ENCODE results near the gene VPS51. TPM values are rescaled to one million over a fixed set of nuclear protein-coding genes. Genes with fewer than 3 reads are reported as not detected.
"Not testable (repeated sequence)": the region's sequence is repeated elsewhere in the genome, so short reads cannot be mapped to it uniquely, and the experiment has no call there.

VPS51 gene
- total RNA-seq, 1 experiment from 2014 or later: 113 TPM

- Histone ChIP-seq H4K20me1 (ENCODE audit: insufficient read depth) (peaks cover 10% of the 10 kb centered on the region; the same call in 1 of the 2 replicates), H3K9me2 (ENCODE audit: insufficient read depth) (no peaks in the 10 kb centered on the region), H3K27me3 (ENCODE audit: insufficient read depth, low read depth) (no peaks in the 10 kb centered on the region), H3F3A (ENCODE audit: insufficient read depth, low read depth) (peaks cover 77% of the 10 kb centered on the region), H3K27ac (no peak overlapping the region), H3K4me1 (replicated peaks; ENCODE audit: insufficient read depth) (peaks cover 37% of the 10 kb centered on the region), H3K4me3 (no peak overlapping the region), H3K9me3 (ENCODE audit: insufficient read depth, low read depth) (no peaks in the 10 kb centered on the region), H2AFZ (no peak overlapping the region), H3K36me3 (ENCODE audit: low read depth) (peaks cover 17% of the 10 kb centered on the region), H3K79me2 (ENCODE audit: low read depth) (peaks cover 66% of the 10 kb centered on the region), H3K4me2 (no peak overlapping the region)
- intact Hi-C loops (cut with micrococcal nuclease; ENCODE audit: unreplicated experiment): loop anchor here (5.0 kb wide), 1 partner anchor 341 kb away; the partner anchor contains the start of gene SF1
- CTCF ChIA-PET: interaction anchor here (0.6 kb wide), 2 partner anchors 144 to 662 kb away, joined by 4 to 13 read pairs; no protein-coding TSS in a partner anchor
- no peak for DNase-seq
- POLR2A ChIA-PET (ENCODE audit: unreplicated experiment): interaction anchor here (0.5 to 0.6 kb wide), 2 partner anchors 82 to 200 kb away, joined by 3 to 4 read pairs; no protein-coding TSS in a partner anchor
- TF ChIP-seq, protein P1, sequence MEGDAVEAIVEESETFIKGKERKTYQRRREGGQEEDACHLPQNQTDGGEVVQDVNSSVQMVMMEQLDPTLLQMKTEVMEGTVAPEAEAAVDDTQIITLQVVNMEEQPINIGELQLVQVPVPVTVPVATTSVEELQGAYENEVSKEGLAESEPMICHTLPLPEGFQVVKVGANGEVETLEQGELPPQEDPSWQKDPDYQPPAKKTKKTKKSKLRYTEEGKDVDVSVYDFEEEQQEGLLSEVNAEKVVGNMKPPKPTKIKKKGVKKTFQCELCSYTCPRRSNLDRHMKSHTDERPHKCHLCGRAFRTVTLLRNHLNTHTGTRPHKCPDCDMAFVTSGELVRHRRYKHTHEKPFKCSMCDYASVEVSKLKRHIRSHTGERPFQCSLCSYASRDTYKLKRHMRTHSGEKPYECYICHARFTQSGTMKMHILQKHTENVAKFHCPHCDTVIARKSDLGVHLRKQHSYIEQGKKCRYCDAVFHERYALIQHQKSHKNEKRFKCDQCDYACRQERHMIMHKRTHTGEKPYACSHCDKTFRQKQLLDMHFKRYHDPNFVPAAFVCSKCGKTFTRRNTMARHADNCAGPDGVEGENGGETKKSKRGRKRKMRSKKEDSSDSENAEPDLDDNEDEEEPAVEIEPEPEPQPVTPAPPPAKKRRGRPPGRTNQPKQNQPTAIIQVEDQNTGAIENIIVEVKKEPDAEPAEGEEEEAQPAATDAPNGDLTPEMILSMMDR (conservative IDR thresholded peaks at IDR 0.05): peak; percentile 65
- TF ChIP-seq EZH2 (IDR thresholded peaks at IDR 0.05; ENCODE audit: low read depth): no peak
- no TSS peak for BruUV-seq (replicated peaks)
Observed at GRCh38 chr11:65118097-65118837, 22.3 kb downstream of the VPS51 start.

- not testable (repeated sequence) for H3K4me2 ChIP-seq; H3K4me3 ChIP-seq; H3K27me3 ChIP-seq (ENCODE audit: insufficient read depth, low read depth); H2AFZ ChIP-seq; H3K9me2 ChIP-seq (ENCODE audit: insufficient read depth); H3K9me3 ChIP-seq (ENCODE audit: insufficient read depth, low read depth); BruUV-seq (replicated peaks); DNase-seq
- Histone ChIP-seq H3F3A (ENCODE audit: insufficient read depth, low read depth) (peaks cover 73% of the 10 kb centered on the region), H3K4me1 (replicated peaks; ENCODE audit: insufficient read depth) (peaks cover 39% of the 10 kb centered on the region), H4K20me1 (ENCODE audit: insufficient read depth) (peaks cover 10% of the 10 kb centered on the region; the same call in 1 of the 2 replicates), H3K36me3 (ENCODE audit: low read depth) (peaks cover 18% of the 10 kb centered on the region), H3K79me2 (ENCODE audit: low read depth) (peaks cover 71% of the 10 kb centered on the region), H3K27ac (peak overlapping the region; percentile 6; the same call in 1 of the 2 replicates)
- POLR2A ChIA-PET (ENCODE audit: unreplicated experiment): interaction anchor here (0.7 kb wide), 1 partner anchor 9 kb away, joined by 3 read pairs; no protein-coding TSS in a partner anchor
- intact Hi-C loops (cut with micrococcal nuclease; ENCODE audit: unreplicated experiment): loop anchor here (5.0 kb wide), 1 partner anchor 342 kb away; the partner anchor contains the start of gene SF1
- CTCF ChIA-PET: interaction anchor here (0.6 kb wide), 1 partner anchor 661 kb away, joined by 4 read pairs; no protein-coding TSS in a partner anchor
Observed at GRCh38 chr11:65118891-65119669, 23.1 kb downstream of the VPS51 start.

DNA sequence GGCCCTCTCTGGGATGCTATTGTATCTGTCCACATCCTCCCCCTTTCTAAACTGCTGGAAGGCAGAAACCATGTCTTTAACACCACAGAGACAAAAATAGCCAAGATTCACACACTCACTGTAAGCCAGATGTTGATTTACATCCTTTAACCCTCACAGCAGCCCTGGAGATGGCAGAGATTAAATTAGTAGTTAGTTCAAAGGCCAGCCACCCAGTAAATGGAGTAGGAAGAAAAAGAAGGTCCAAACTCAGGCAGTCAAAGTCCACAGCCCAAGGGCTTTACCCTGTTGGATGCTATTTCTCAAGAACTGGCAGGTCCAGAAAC, 23.6 kb downstream of the VPS51 start:
- Histone ChIP-seq H3K36me3 (ENCODE audit: low read depth) (peaks cover 24% of the 10 kb centered on the region), H3K4me2 (no peak overlapping the region), H2AFZ (no peak overlapping the region), H3K27me3 (ENCODE audit: insufficient read depth, low read depth) (no peaks in the 10 kb centered on the region), H3K27ac (peak overlapping the region; percentile 6; the same call in 1 of the 2 replicates), H4K20me1 (ENCODE audit: insufficient read depth) (peaks cover 10% of the 10 kb centered on the region; the same call in 1 of the 2 replicates), H3K4me1 (replicated peaks; ENCODE audit: insufficient read depth) (peaks cover 43% of the 10 kb centered on the region), H3K79me2 (ENCODE audit: low read depth) (peaks cover 75% of the 10 kb centered on the region), H3K9me3 (ENCODE audit: insufficient read depth, low read depth) (no peaks in the 10 kb centered on the region), H3K4me3 (no peak overlapping the region), H3K9me2 (ENCODE audit: insufficient read depth) (no peaks in the 10 kb centered on the region), H3F3A (ENCODE audit: insufficient read depth, low read depth) (peaks cover 73% of the 10 kb centered on the region)
- ChIA-PET POLR2A (ENCODE audit: unreplicated experiment) (interaction anchor here (0.7 kb wide), 1 partner anchor 9 kb away, joined by 3 read pairs; no protein-coding TSS in a partner anchor), CTCF (no interaction called here)
- no TSS peak for BruUV-seq (replicated peaks)
- intact Hi-C loops (cut with micrococcal nuclease; ENCODE audit: unreplicated experiment): loop anchor here (5.0 kb wide), 1 partner anchor 342 kb away; the partner anchor contains the start of gene SF1
- DNase-seq: no peak
- TF ChIP-seq, protein P1 (conservative IDR thresholded peaks at IDR 0.05): no peak
- TF ChIP-seq EZH2 (IDR thresholded peaks at IDR 0.05; ENCODE audit: low read depth): no peak
